CD8-positive, alpha-beta memory T cell (primary cell): ENCODE data around the gene ZBTB17. TPM values are rescaled to one million over a fixed set of nuclear protein-coding genes. Genes with fewer than 3 reads are reported as not detected.

Source experiments
- CTCF ChIA-PET: fragments of 350-600 bp; sonication (Branson Sonifier 250); formaldehyde crosslinking; loops from one replicate; lab custom pipeline; 2021; ENCODE audit warnings: antibody characterized with exemption; lab: Charles Lee
- POLR2A ChIA-PET: fragments of 350-600 bp; sonication (Branson Sonifier 250); formaldehyde crosslinking; loops from one replicate; lab custom pipeline; 2021; ENCODE audit warnings: antibody characterized with exemption; lab: Charles Lee
- DNase-seq, 5 donors: peaks; one replicate each; pipeline versions ENCODE4 v3.0.0 to v3.0.0-alpha.2; 2020 to 2022; ENCODE audit warnings: mixed read lengths in 1 of 5
- H3K27ac ChIP-seq: one replicate; pipeline ENCODE4 v1.7.0; 2013; ENCODE audit warnings: low read depth, mild to moderate bottlenecking, low read length, moderate library complexity
- H3K27me3 ChIP-seq: 2 replicates; pipeline ENCODE4 v1.7.0; 2013; ENCODE audit warnings: low read length, mild to moderate bottlenecking; ENCODE audit not compliant: insufficient read depth, poor library complexity, severe bottlenecking
- H3K36me3 ChIP-seq: 2 replicates; pipeline ENCODE4 v1.7.0; 2013; ENCODE audit warnings: mild to moderate bottlenecking, low read length, moderate library complexity; ENCODE audit not compliant: insufficient read depth
- H3K4me1 ChIP-seq: 2 replicates; pipeline ENCODE4 v1.7.0; 2013; ENCODE audit warnings: mild to moderate bottlenecking, low read length, moderate library complexity; ENCODE audit not compliant: insufficient read depth
- H3K4me3 ChIP-seq: 2 replicates; pipeline ENCODE4 v1.7.0; 2013; ENCODE audit warnings: mild to moderate bottlenecking, low read length
- H3K9me3 ChIP-seq: 2 replicates; pipeline ENCODE4 v1.7.0; 2013; ENCODE audit warnings: mild to moderate bottlenecking, low read length
- H3K27ac Mint-ChIP-seq, 8 donors: one replicate each; pipeline ENCODE4 v1.8.0; 2020 to 2021; ENCODE audit warnings: mixed read lengths in 8 of 8, mild to moderate bottlenecking in 6 of 8, inconsistent platforms in 3 of 8, moderate library complexity in 3 of 8
- H3K27me3 Mint-ChIP-seq, 2 donors: one replicate each; pipeline ENCODE4 v1.8.0; 2020 to 2021; ENCODE audit warnings: mixed read lengths in 2 of 2, mild to moderate bottlenecking in 1 of 2, moderate library complexity in 1 of 2
- H3K36me3 Mint-ChIP-seq, 3 donors: one replicate each; pipeline ENCODE4 v1.8.0; 2020 to 2021; ENCODE audit warnings: mixed read lengths in 3 of 3, inconsistent platforms in 1 of 3, mild to moderate bottlenecking in 1 of 3
- H3K4me1 Mint-ChIP-seq, 3 donors: one replicate each; pipeline ENCODE4 v1.8.0; 2020 to 2021; ENCODE audit warnings: mixed read lengths in 3 of 3, inconsistent platforms in 1 of 3, mild to moderate bottlenecking in 1 of 3
- H3K4me3 Mint-ChIP-seq, 7 donors: one replicate each; pipeline ENCODE4 v1.8.0; 2020 to 2021; ENCODE audit warnings: mixed read lengths in 7 of 7, mild to moderate bottlenecking in 6 of 7, moderate library complexity in 4 of 7, inconsistent platforms in 2 of 7
- H3K9me3 Mint-ChIP-seq, 5 donors: one replicate each; pipeline ENCODE4 v1.8.0; 2020 to 2022; ENCODE audit warnings: mixed read lengths in 5 of 5, mild to moderate bottlenecking in 3 of 5, moderate library complexity in 2 of 5, inconsistent platforms in 1 of 5
- polyA plus RNA-seq: library from polyadenylated mRNA; unstranded; fragments of 300-500 nt; fragmentation: Illumina TruSeq; gene quantifications from one replicate; pipeline ENCODE4 v1.2.3, GENCODE V29; 2021
- total RNA-seq, 2 experiments: library from RNA; stranded (reverse); gene quantifications; one replicate each; pipeline ENCODE4 v1.2.3, GENCODE V29; 2021

Gene ZBTB17
- total and polyA plus RNA-seq, 3 experiments from 2014 or later, result 24.7 to 51.5 (median 49.9) TPM

DNA sequence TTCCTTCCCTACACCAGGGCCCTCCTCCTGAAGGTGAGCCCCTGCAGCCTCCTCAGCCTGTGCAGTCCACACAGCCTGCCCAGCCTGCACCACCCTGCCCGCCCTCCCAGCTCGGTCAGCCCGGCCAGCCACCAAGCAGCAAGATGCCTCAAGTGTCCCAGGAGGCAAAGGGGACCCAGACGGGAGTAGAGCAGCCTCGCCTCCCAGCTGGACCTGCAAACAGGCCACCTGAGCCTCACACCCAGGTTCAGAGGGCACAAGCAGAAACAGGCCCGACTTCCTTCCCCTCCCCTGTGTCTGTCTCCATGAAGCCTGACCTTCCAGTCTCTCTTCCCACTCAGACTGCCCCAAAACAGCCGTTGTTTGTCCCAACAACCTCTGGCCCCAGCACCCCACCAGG is 38.8 kb downstream of the ZBTB17 start:
- Mint-ChIP-seq H3K36me3 (peaks cover 5 to 95% (median 12%) of the 10 kb centered on the region in 3 donors), H3K27me3 (peaks cover 0 to 2% of the 10 kb centered on the region in 2 donors), H3K27ac (peak overlapping the region in 4 of 8 donors; percentile 46 to 86 (median 49)), H3K9me3 (no peaks in the 10 kb centered on the region), H3K4me3 (no peak overlapping the region), H3K4me1 (peaks cover 0 to 2% (median 0%) of the 10 kb centered on the region in 3 donors)
- ChIA-PET CTCF (interaction anchor here (1.6 kb wide), 1 partner anchor 90 kb away, joined by 3 read pairs; the partner anchor contains the start of gene SPEN), POLR2A (no interaction called here)
- no peaks in the 10 kb centered on the region for H3K9me3 ChIP-seq
- H3K27ac ChIP-seq, result no peak overlapping the region
- H3K4me3 ChIP-seq, result no peak overlapping the region
- no peaks in the 10 kb centered on the region for H3K27me3 ChIP-seq
- H3K4me1 ChIP-seq, result no peaks in the 10 kb centered on the region
- no peak for DNase-seq
- H3K36me3 ChIP-seq, result peaks cover 38% of the 10 kb centered on the region

DNA sequence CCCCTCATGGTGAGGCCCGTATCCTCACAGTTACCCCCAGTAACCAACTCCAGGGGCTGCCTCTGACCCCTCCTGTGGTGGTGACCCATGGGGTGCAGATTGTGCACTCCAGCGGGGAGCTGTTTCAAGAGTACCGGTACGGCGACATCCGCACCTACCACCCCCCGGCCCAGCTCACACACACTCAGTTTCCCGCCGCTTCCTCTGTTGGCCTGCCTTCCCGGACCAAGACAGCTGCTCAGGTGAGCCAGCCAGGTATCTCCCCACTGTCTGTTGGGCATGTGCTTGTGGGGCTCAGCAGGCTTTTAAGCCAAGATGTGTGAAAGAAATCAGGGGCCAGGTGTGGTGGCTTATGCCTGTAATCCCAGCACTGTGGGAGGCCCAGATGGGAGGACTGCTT is 39.9 kb downstream of the ZBTB17 start:
- H3K9me3 ChIP-seq, result no peaks in the 10 kb centered on the region
- ChIA-PET POLR2A (no interaction called here), CTCF (no interaction called here)
- H3K4me1 Mint-ChIP-seq, result peaks cover 0 to 2% (median 0%) of the 10 kb centered on the region in 3 donors
- H3K27ac Mint-ChIP-seq, result no peak overlapping the region
- H3K4me1 ChIP-seq, result no peaks in the 10 kb centered on the region
- H3K36me3 Mint-ChIP-seq, result peaks cover 5 to 95% (median 15%) of the 10 kb centered on the region in 3 donors
- no peak overlapping the region for H3K4me3 Mint-ChIP-seq
- no peaks in the 10 kb centered on the region for H3K9me3 Mint-ChIP-seq
- no peak for DNase-seq
- no peak overlapping the region for H3K27ac ChIP-seq
- H3K36me3 ChIP-seq, result peaks cover 48% of the 10 kb centered on the region
- no peak overlapping the region for H3K4me3 ChIP-seq
- peaks cover 0 to 2% of the 10 kb centered on the region in 2 donors for H3K27me3 Mint-ChIP-seq
- H3K27me3 ChIP-seq, result no peaks in the 10 kb centered on the region

DNA sequence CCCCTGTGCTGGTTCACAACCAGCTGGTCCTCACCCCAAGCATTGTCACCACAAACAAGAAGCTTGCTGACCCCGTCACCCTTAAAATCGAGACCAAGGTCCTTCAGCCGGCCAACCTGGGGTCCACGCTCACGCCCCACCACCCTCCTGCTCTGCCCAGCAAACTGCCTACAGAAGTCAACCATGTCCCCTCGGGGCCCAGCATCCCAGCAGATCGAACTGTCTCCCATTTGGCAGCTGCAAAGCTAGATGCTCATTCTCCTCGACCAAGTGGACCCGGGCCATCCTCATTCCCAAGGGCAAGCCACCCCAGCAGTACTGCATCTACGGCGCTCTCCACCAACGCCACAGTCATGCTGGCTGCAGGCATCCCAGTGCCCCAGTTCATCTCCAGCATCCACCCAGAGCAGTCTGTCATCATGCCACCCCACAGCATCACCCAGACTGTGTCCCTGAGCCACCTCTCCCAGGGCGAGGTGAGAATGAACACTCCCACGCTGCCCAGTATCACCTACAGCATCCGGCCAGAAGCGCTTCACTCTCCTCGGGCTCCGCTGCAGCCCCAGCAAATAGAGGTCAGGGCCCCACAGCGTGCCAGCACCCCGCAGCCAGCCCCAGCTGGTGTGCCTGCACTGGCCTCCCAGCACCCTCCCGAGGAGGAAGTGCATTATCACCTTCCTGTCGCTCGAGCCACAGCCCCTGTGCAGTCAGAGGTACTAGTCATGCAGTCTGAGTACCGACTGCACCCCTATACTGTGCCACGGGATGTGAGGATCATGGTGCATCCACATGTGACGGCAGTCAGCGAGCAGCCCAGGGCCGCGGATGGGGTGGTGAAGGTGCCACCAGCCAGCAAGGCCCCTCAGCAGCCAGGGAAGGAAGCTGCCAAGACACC is 40.6 kb downstream of the ZBTB17 start:
- Mint-ChIP-seq H3K9me3 (no peaks in the 10 kb centered on the region), H3K27ac (peak overlapping the region in 4 of 8 donors; percentile 28 to 90 (median 78)), H3K27me3 (peaks cover 0 to 2% of the 10 kb centered on the region in 2 donors), H3K4me3 (no peak overlapping the region), H3K36me3 (peaks cover 5 to 95% (median 22%) of the 10 kb centered on the region in 3 donors), H3K4me1 (peaks cover 0 to 3% (median 0%) of the 10 kb centered on the region in 3 donors)
- H3K4me3 ChIP-seq, result no peak overlapping the region
- ChIA-PET CTCF (no interaction called here), POLR2A (no interaction called here)
- DNase-seq, result no peak
- H3K27ac ChIP-seq, result no peak overlapping the region
- no peaks in the 10 kb centered on the region for H3K27me3 ChIP-seq
- no peaks in the 10 kb centered on the region for H3K4me1 ChIP-seq
- H3K9me3 ChIP-seq, result no peaks in the 10 kb centered on the region
- peaks cover 50% of the 10 kb centered on the region for H3K36me3 ChIP-seq

DNA sequence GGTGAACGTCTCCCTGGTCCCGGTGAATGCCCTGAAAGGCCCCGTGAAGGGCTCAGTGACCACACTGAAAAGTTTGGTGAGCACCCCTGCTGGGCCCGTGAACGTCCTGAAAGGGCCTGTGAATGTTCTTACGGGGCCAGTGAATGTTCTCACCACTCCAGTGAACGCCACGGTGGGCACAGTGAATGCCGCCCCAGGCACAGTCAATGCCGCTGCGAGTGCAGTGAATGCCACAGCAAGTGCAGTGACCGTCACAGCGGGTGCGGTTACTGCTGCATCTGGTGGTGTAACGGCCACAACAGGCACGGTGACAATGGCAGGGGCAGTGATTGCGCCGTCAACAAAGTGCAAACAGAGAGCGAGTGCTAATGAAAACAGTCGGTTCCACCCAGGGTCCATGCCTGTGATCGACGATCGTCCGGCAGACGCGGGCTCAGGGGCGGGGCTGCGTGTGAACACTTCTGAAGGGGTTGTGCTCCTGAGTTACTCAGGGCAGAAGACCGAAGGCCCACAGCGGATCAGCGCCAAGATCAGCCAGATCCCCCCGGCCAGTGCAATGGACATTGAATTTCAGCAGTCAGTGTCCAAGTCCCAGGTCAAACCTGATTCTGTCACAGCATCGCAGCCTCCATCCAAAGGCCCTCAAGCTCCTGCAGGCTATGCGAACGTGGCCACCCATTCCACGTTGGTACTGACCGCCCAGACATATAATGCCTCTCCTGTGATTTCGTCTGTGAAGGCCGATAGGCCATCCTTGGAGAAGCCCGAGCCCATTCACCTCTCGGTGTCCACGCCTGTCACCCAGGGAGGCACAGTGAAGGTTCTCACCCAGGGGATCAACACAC is 41.5 kb downstream of the ZBTB17 start:
- Mint-ChIP-seq H3K9me3 (no peaks in the 10 kb centered on the region), H3K27ac (peak overlapping the region in 3 of 8 donors; percentile 28 to 57 (median 29)), H3K4me3 (no peak overlapping the region), H3K27me3 (peaks cover 0 to 2% of the 10 kb centered on the region in 2 donors), H3K36me3 (peaks cover 13 to 95% (median 25%) of the 10 kb centered on the region in 3 donors), H3K4me1 (peaks cover 0 to 3% (median 0%) of the 10 kb centered on the region in 3 donors)
- Histone ChIP-seq H3K36me3 (peaks cover 59% of the 10 kb centered on the region), H3K4me1 (no peaks in the 10 kb centered on the region), H3K27me3 (no peaks in the 10 kb centered on the region), H3K27ac (no peak overlapping the region), H3K4me3 (no peak overlapping the region), H3K9me3 (no peaks in the 10 kb centered on the region)
- POLR2A ChIA-PET, result no interaction called here
- CTCF ChIA-PET, result no interaction called here
- no peak for DNase-seq

DNA sequence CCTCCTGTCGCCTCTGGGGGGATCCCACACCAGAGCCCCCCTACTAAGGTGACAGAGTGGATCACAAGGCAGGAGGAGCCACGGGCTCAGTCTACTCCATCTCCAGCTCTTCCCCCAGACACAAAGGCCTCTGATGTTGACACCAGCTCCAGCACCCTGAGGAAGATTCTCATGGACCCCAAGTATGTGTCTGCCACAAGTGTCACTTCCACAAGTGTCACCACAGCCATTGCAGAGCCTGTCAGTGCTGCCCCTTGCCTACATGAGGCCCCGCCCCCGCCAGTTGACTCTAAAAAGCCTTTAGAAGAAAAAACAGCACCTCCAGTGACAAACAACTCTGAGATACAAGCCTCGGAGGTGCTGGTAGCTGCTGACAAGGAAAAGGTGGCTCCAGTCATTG is 42.2 kb downstream of the ZBTB17 start:
- Histone ChIP-seq H3K27me3 (no peaks in the 10 kb centered on the region), H3K4me1 (no peaks in the 10 kb centered on the region), H3K36me3 (peaks cover 66% of the 10 kb centered on the region), H3K9me3 (no peaks in the 10 kb centered on the region), H3K27ac (no peak overlapping the region), H3K4me3 (no peak overlapping the region)
- no peak for DNase-seq
- peaks cover 14 to 95% (median 30%) of the 10 kb centered on the region in 3 donors for H3K36me3 Mint-ChIP-seq
- POLR2A ChIA-PET, result no interaction called here
- peaks cover 0 to 2% of the 10 kb centered on the region in 2 donors for H3K27me3 Mint-ChIP-seq
- CTCF ChIA-PET, result no interaction called here
- peaks cover 0 to 3% (median 0%) of the 10 kb centered on the region in 3 donors for H3K4me1 Mint-ChIP-seq
- H3K27ac Mint-ChIP-seq, result peak overlapping the region in 1 of 8 donors; percentile 83
- H3K4me3 Mint-ChIP-seq, result no peak overlapping the region
- H3K9me3 Mint-ChIP-seq, result no peaks in the 10 kb centered on the region

DNA sequence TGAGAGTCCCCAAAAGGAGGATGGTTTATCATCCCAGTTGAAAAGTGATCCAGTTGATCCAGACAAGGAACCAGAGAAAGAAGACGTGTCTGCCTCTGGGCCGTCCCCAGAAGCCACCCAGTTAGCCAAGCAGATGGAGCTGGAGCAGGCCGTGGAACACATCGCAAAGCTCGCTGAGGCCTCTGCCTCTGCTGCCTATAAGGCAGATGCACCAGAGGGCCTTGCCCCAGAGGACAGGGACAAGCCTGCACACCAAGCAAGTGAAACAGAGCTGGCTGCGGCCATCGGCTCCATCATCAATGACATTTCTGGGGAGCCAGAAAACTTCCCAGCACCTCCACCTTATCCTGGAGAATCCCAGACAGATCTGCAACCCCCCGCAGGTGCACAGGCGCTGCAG is 43.3 kb downstream of the ZBTB17 start:
- Histone ChIP-seq H3K4me3 (no peak overlapping the region), H3K36me3 (peaks cover 71% of the 10 kb centered on the region), H3K4me1 (no peaks in the 10 kb centered on the region), H3K9me3 (no peaks in the 10 kb centered on the region), H3K27ac (no peak overlapping the region), H3K27me3 (no peaks in the 10 kb centered on the region)
- Mint-ChIP-seq H3K9me3 (no peaks in the 10 kb centered on the region), H3K4me1 (peaks cover 0 to 3% (median 0%) of the 10 kb centered on the region in 3 donors), H3K27ac (peak overlapping the region in 2 of 8 donors; percentile 27 to 52), H3K27me3 (peaks cover 0 to 2% of the 10 kb centered on the region in 2 donors), H3K36me3 (peaks cover 22 to 96% (median 33%) of the 10 kb centered on the region in 3 donors), H3K4me3 (no peak overlapping the region)
- POLR2A ChIA-PET, result no interaction called here
- no peak for DNase-seq
- CTCF ChIA-PET, result no interaction called here

DNA sequence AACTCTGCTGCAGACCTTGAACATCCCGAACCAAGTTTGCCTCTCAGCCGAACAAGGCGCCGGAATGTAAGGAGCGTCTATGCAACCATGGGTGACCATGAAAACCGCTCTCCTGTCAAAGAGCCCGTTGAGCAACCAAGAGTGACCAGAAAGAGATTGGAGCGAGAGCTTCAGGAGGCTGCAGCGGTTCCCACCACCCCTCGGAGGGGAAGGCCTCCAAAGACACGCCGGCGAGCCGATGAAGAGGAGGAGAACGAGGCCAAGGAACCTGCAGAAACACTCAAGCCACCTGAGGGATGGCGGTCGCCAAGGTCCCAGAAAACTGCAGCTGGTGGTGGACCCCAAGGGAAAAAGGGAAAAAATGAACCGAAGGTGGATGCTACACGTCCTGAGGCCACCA is 44.0 kb downstream of the ZBTB17 start:
- H3K4me3 Mint-ChIP-seq, result no peak overlapping the region
- ChIA-PET POLR2A (no interaction called here), CTCF (no interaction called here)

More for the DNA sequence above, 44.0 kb downstream of the ZBTB17 start:
- H3K27me3 ChIP-seq, result no peaks in the 10 kb centered on the region
- no peaks in the 10 kb centered on the region for H3K9me3 ChIP-seq
- no peak overlapping the region for H3K4me3 ChIP-seq
- DNase-seq, result no peak
- peaks cover 0 to 3% (median 0%) of the 10 kb centered on the region in 3 donors for H3K4me1 Mint-ChIP-seq
- H3K27ac Mint-ChIP-seq, result peak overlapping the region in 1 of 8 donors; percentile 80
- H3K36me3 ChIP-seq, result peaks cover 67% of the 10 kb centered on the region
- no peaks in the 10 kb centered on the region for H3K9me3 Mint-ChIP-seq
- no peak overlapping the region for H3K27ac ChIP-seq
- H3K4me1 ChIP-seq, result no peaks in the 10 kb centered on the region
- peaks cover 22 to 95% (median 31%) of the 10 kb centered on the region in 3 donors for H3K36me3 Mint-ChIP-seq
- peaks cover 0 to 2% of the 10 kb centered on the region in 2 donors for H3K27me3 Mint-ChIP-seq
